RCC 7860 (cell line): ENCODE results near the gene C1orf74.

ENCODE experiments used
- DNase-seq: peaks from one replicate; pipeline ENCODE4 v3.0.0-alpha.2; 2015; ENCODE audit warnings: low spot score
- FAIRE-seq: peaks from 2 replicates; lab custom pipeline; 2012; peaks lifted over from hg19 to GRCh38; lab: Jason Lieb, UNC

The C1orf74 gene

DNA sequence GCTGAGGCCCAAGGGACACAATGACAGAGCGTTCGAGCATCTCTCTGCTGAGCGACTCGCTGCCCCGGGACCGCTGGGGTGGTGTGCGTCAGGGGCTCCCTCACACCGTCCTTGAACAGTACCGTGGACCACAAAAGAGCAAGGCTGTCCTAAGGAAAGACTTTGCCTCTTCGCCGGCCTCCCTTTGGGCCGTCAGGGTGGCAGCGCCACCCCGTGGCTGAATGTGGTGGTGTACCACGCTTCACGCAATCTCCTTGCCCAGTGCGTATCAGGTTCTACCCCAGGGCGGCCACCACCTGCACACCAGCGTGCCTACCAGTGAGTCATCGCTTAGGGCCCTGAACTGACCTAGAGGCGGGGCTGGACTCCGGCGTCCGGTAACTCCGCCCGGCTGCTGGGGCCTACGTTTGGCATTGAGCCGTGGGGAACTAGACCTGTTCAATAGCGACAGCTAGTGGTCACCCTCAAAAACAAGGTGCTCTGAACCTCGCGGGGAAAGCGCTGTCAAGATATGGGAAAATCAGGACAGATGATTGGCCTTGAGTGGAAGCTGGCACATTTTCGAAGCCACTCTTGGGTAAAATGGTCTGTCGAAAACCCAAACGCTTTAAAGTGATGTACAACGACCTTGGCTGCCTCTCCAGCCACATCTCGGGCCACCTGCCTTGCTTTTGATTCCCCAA lies 36.6 kb downstream of the C1orf74 start:
- FAIRE-seq: peak; percentile 88
- peak; percentile 98 for DNase-seq

- FAIRE-seq: no peak
- no peak for DNase-seq
These were observed 37.8 kb downstream of the C1orf74 start for GRCh38 chr1:209746451-209747165.

GRCh38 chr1:209743145-209743482 lies 41.2 kb downstream of the C1orf74 start:
- FAIRE-seq (no peak), DNase-seq (peak; percentile 53)

DNA sequence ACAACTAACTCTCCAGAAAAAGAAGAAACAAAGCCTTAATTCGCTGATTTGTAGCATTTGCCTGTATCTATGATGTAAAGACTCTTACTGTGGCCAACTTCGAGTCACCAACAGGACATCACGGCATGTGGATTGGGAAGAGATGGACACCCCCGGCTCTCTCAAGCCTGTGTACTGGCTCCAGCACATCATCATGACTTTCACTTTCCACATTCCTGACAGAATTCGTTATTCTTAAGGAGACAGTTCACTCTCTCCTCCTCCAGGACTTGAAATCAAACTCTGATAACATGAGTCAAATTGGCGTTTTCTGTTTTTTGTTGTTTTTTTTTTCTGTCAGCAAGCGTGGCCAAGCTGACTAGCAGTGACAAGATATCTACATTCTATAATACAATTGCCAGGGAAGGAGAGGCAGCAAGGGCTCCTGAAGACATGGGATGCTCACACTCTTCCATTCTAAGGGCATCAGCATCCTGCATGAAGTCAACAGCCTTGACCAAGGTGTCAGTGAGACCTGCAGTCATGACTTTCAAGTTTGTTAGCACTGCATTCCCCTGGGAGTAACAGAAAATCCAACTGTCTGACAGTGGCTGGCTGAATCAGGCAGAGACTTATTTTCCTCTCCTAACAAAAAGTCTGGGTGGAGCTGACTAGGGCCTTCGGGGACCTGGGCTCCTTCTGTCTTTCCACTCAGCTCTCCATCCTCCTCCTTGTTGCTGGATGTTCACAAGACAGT lies 41.8 kb downstream of the C1orf74 start:
- no peak for FAIRE-seq

GRCh38 chr1:209741889-209742288 lies 42.5 kb downstream of the C1orf74 start:
- FAIRE-seq (no peak), DNase-seq (no peak)

More for the DNA sequence above, 41.8 kb downstream of the C1orf74 start:
- DNase-seq: peak; percentile 9

GRCh38 chr1:209741193-209741592 lies 43.2 kb downstream of the C1orf74 start:
- DNase-seq: no peak
- no peak for FAIRE-seq

- FAIRE-seq: no peak
- DNase-seq: no peak
These were observed 46.1 kb downstream of the C1orf74 start for GRCh38 chr1:209738270-209738669.

DNA sequence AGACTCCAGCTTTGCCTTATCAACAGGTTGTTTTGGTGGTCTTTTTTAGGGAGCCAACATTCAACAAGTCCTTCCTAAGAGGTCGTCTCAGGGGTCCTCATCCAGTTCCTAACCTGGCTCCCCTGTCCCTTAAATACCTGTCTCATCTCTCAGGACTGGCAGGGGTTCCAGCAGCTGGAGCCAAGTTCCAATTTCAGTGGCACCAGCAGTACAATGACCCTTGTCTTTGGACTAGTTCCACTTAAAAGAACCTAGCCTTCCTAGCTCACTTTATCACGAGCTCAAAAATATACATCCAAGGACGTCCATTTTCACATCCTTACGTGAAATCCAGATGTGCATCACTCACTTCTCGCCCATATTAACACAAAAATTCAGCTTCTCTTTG lies 47.2 kb downstream of the C1orf74 start:
- no peak for DNase-seq
- FAIRE-seq: no peak

DNA sequence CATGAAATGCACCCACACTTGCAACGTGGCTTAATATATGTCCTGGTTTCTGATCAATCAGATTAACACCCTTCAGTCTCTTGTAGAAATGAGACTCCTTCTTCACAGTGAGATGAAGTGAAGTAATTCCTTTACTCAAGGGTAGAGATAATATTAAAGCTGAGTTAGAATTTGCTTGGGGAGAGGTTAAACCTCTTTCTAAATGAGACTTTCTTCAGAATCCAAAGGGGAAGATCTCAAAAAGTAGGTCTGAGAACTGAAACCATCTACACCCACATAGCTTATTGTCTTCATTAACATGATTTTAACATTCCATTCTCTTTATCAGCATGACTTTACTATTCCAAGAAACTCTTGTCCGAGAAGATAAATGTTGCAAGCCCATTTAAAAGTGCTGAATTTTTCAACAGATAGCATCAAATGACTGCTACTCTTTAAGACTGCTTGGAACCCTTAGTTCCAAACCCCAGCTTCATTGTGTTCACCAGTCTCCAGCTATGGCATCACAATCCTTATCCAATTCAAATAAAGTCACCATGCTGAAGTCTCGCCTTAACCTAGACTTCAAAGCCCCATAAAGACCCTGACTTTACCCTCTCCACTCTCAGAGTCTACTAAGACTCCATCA lies 47.8 kb downstream of the C1orf74 start:
- FAIRE-seq (no peak), DNase-seq (no peak)

DNA sequence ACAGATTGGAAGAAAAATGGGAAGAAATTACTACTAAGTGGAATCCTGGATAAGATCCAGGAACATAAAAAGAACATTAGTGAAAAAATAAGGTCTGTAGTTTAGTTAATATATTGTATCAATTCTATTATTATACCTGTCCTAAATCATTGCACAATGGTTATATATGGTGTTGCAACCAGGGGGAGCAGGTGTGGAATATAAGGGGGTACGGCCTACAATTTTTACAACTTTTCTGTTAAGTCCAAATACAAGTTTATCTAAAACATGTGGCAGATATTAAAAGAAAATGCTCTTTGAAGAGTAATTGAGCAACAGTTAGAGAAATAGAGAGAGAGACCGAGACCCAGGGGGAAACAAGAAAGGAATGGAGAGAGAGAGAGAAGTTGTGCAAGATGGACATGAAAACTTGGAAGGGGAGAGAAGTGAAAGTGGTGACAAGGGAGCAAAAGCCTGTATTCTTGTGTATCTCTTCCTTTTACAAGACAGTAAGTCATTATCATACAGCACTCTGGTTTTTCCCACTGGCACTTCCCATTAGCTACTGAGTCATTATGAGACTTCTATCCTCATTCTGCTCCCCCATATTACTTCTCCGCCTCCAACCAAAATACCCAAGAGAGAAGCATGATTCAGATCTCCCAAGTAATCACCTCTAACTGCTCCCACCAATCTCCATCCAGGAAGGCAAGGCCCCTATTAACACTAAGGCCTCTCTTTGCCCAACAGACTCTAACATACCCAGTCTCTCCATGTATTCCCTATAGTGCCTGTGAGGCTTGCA lies 50.8 kb downstream of the C1orf74 start:
- DNase-seq (no peak), FAIRE-seq (no peak)

- DNase-seq (no peak), FAIRE-seq (no peak)
These were observed 51.6 kb downstream of the C1orf74 start for GRCh38 chr1:209732725-209733124.

- FAIRE-seq (no peak), DNase-seq (no peak)
These were observed 54.9 kb downstream of the C1orf74 start for GRCh38 chr1:209729436-209729835.
